VCaP (cell line): ENCODE data around the gene FANCI.

ENCODE experiments used
- H3K27ac ChIP-seq: fragments of 450-650 bp; 2 replicates; pipeline ENCODE4 v1.5.1; 2017
- TF ChIP-seq, protein P1 (sequence below): fragments of 450-650 bp; conservative IDR thresholded peaks from 2 replicates; pipeline ENCODE4 v1.5.1; 2017; ENCODE audit warnings: mild to moderate bottlenecking, moderate library complexity

Gene FANCI

DNA sequence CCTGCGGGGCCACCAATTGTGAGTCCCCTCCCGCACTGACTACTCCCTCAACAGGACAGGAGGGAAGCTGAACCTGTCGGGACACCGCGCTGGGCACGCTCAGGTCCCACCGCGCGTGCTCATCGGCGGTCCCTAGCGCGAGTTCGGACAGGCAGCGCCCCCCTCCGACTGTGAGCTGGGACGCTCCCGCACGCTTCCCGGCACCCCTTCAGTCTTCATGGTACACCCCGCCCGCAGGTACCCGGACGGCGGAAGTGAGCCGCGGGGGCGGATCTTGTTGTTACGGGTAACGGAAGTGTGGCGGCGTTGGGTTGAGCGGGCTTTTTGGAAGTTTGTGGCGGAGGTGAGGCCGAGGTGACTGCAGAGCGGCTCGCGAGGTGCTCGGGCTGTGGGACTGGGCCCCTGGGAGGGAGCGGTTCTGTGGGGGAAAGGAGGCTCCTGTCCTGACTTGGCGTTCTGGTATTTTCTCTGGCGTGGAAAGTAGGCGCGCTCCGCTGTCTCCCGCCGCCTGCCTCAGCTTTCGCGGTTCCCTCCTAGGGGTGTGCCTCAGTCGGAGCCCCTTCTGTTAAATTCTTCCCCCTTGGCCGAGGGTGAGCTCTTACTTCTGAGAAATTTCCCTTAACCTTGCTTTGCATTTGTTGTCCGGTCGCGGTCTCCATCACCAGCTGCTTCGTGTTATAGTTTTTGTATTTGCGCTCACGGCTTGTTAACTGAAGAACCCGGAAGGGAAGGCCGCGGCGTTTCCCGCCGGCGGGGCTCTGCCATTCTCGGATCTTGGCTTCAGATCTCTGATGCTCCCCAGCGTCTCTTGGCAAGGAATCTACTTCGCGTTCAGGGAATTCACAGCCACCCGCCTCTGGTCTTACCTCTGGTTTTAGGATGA, at the start of gene FANCI:
Gene FANCI, plus strand, starts transcription at position 289 of the 883 bp plus-strand sequence. CDS start 3,669 bp downstream, outside the sequence.
- TF ChIP-seq, protein P1, sequence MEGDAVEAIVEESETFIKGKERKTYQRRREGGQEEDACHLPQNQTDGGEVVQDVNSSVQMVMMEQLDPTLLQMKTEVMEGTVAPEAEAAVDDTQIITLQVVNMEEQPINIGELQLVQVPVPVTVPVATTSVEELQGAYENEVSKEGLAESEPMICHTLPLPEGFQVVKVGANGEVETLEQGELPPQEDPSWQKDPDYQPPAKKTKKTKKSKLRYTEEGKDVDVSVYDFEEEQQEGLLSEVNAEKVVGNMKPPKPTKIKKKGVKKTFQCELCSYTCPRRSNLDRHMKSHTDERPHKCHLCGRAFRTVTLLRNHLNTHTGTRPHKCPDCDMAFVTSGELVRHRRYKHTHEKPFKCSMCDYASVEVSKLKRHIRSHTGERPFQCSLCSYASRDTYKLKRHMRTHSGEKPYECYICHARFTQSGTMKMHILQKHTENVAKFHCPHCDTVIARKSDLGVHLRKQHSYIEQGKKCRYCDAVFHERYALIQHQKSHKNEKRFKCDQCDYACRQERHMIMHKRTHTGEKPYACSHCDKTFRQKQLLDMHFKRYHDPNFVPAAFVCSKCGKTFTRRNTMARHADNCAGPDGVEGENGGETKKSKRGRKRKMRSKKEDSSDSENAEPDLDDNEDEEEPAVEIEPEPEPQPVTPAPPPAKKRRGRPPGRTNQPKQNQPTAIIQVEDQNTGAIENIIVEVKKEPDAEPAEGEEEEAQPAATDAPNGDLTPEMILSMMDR: peak; percentile 71
- H3K27ac ChIP-seq: peak within 1 kb of the TSS; percentile 70

DNA sequence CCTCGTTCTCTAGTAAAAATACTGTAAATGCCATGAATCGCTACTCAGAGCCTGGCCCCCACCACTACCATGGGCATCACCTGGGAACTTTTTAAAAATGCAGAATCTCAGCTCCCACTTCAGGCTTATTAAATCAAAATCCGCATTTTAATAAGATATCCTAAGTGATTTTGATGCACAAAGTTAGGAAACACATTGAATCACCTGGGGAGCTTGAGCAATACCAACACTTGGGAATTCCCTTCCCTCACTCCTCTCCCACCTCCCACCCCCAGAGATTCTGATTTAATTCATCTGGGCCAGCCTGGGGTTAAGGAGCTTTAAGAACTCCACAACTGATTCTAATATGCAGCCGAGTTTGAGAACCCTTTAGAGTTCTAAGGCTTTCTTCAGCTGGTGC, 49.2 kb upstream of the FANCI start:
- no peak overlapping the region for H3K27ac ChIP-seq
- TF ChIP-seq, protein P1: no peak

DNA sequence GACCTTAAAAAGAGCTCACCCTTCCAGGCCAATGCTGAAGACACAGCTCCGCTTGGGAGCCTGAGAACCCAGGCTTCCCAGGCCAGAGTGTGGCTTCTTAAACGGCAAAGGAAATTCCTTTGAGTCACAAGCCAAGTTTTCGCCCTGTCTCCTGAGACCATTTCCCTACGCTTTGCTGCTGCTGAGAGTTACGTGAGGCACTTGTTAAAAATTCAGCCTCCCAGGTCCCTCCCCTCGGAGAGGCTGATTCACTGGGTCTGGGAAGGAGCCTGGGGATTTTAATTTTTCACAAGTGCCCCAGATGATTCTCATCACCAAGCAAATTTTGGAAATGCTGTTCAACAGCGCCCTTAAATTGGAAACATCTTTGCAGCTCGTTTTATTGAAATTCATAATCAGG, 47.9 kb upstream of the FANCI start:
- no peak overlapping the region for H3K27ac ChIP-seq
- TF ChIP-seq, protein P1: no peak

DNA sequence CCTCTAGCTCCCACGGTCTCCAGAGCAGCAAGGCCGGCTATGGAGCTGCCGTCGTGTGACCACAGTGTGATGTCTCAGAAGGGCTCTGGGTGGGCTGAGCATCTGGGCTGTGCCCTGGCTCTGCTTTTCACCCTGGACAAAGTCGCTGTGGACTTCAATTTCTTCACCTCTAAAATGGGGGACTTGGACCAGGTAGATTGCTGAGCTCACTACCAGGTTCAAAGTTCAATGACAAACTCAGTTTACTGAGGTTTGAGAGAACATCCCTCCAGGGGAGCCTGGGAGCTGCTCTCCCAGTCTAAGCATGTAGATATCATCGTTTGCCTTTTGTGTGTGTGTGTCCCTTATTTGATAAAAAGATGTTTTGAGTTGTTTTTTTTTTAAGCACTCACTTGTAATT, 47.5 kb upstream of the FANCI start:
- H3K27ac ChIP-seq: no peak overlapping the region
- TF ChIP-seq, protein P1: no peak

DNA sequence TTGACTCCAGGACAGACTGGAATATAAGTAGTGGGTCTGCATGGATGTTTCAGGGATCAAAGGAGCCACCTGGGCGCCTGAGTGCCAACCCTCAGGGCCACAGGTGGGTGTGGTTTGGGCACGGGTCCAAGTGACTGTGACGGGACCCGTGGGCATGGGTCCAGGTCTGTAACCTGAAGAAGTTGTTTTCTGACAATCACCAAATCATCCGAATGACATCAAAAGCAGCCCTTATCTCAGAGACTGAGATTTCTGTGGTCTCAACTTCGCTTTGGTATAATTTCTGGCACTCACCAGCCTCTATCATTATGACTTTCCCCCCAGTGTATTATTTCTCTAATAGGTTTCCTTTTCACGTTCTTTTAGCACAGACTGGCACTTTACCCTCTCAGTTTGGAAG, 46.8 kb upstream of the FANCI start:
- H3K27ac ChIP-seq: no peak overlapping the region
- TF ChIP-seq, protein P1: no peak

DNA sequence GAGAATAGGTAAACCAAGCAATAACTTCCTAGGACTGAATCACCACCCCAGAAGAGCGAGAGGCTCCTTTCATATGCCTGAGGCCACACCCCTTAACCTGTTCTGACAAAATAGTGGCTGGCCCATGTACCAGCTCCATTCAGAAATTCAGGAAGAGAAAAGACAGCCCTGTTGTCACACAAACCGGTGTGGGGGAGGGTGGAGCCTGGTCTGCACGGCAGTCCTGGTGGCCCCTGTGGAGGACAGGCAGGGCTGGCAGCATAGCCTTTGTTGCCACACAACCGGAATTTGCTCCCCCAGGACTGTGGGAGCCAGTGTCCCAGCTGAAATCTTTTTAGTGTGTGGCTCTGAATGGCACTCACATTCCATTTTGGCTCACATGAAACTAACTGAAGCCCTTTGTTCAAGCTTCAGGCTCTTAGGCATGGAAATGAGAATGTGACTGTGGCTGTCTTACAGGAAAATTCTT, 46.2 kb upstream of the FANCI start:
- no peak overlapping the region for H3K27ac ChIP-seq
- TF ChIP-seq, protein P1: no peak

DNA sequence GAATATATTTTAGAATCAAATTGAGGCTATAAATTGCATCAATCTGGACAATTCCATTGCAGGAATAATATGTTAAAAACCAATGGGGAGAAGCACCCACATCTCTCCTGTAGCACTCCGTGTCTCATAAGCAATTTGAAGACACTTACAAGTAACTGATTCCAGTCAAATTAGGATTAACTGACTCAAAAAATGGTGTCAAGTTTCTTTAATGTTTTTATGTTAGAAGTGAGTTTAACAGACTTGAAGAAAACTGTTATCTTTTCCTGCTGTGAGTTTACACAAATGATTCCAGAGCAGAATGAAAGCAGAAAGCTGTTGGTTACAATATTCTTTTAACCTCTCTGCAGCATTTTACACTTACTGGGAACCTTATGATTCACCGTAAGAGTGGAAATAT, 45.6 kb upstream of the FANCI start:
- TF ChIP-seq, protein P1: no peak
- H3K27ac ChIP-seq: no peak overlapping the region
